ENCODE data around the gene FAM151A.

- no peak for TF ChIP-seq CTCF (IDR thresholded peaks at IDR 0.05; ENCODE audit: extremely low read depth in 1 of 2, insufficient read depth in 1 of 2, low read depth in 1 of 2, low read length in 2 of 2)
- no peak for TF ChIP-seq POLR2AphosphoS5 (IDR thresholded peaks at IDR 0.05; ENCODE audit: insufficient read depth, low read depth, low read length)
- no peak for TF ChIP-seq POLR2A (IDR thresholded peaks at IDR 0.05; ENCODE audit: low read depth, low read length)
- no peak for TF ChIP-seq MYC (IDR thresholded peaks at IDR 0.05; ENCODE audit: low read depth, low read length)
- TF ChIP-seq MAX (IDR thresholded peaks at IDR 0.05; ENCODE audit: insufficient read depth, insufficient read length) = no peak
- no peak for TF ChIP-seq EZH2 (IDR thresholded peaks at IDR 0.05; ENCODE audit: borderline replicate concordance, low read depth, low read length, severe bottlenecking)
- no peak for TF ChIP-seq GATA2 (IDR thresholded peaks at IDR 0.05; ENCODE audit: insufficient read depth, insufficient read length, low read depth, low read length)
- TF ChIP-seq JUN (IDR thresholded peaks at IDR 0.05; ENCODE audit: borderline replicate concordance, insufficient read depth, insufficient read length, low read depth) = no peak
- no peak for TF ChIP-seq FOS (IDR thresholded peaks at IDR 0.05; ENCODE audit: borderline replicate concordance, insufficient read depth, low read length)
Measured at GRCh38 chr1:54583871-54584270, 39.5 kb downstream of the FAM151A start.

All from endothelial cell of umbilical vein (primary cell).